ENCODE data around the gene PPP1R12B.

The PPP1R12B gene

GRCh38 chr1:202639500-202639899 lies 291.0 kb downstream of the PPP1R12B start:
- no peak for DNase-seq

GRCh38 chr1:202642212-202642611 lies 293.7 kb downstream of the PPP1R12B start:
- DNase-seq = no peak
